Calu3 (cell line): ENCODE results near the gene OR2AG1. TPM values are rescaled to one million over a fixed set of nuclear protein-coding genes. Genes with fewer than 3 reads are reported as not detected.

ENCODE experiments used
- BruUV-seq: library from RNA; stranded (reverse); fragments of 400-500 nt; replicated peaks from 2 replicates; lab custom pipeline; 2021; lab: Mats Ljungman, UMichigan
- CTCF ChIA-PET: fragments of 300-600 bp; sonication (Branson Sonifier 250); formaldehyde crosslinking; loops from one replicate; lab custom pipeline; 2022; ENCODE audit warnings: antibody characterized with exemption; lab: Charles Lee
- DNase-seq: peaks from one replicate; pipeline ENCODE4 v3.0.0; 2022
- H3K27ac Mint-ChIP-seq: one replicate; pipeline ENCODE4 v1.8.0; 2022; ENCODE audit warnings: mixed read lengths; ENCODE audit not compliant: unreplicated experiment
- H3K27me3 Mint-ChIP-seq: one replicate; pipeline ENCODE4 v1.8.0; 2022; ENCODE audit warnings: mixed read lengths; ENCODE audit not compliant: unreplicated experiment
- H3K36me3 Mint-ChIP-seq: one replicate; pipeline ENCODE4 v1.8.0; 2022; ENCODE audit warnings: mild to moderate bottlenecking, moderate library complexity, mixed read lengths; ENCODE audit not compliant: insufficient read depth, unreplicated experiment
- H3K4me1 Mint-ChIP-seq: one replicate; pipeline ENCODE4 v1.8.0; 2022; ENCODE audit warnings: mild to moderate bottlenecking, low read depth, mixed read lengths; ENCODE audit not compliant: unreplicated experiment
- H3K4me3 Mint-ChIP-seq: one replicate; pipeline ENCODE4 v1.8.0; 2022; ENCODE audit warnings: mild to moderate bottlenecking, low read depth, moderate library complexity, mixed read lengths; ENCODE audit not compliant: unreplicated experiment
- H3K9me3 Mint-ChIP-seq: one replicate; pipeline ENCODE4 v1.8.0; 2022; ENCODE audit warnings: low read depth, mixed read lengths; ENCODE audit not compliant: unreplicated experiment
- CTCF ChIP-seq: fragments of 200-600 bp; IDR thresholded peaks from one replicate; pipeline ENCODE4 v1.8.0; 2022; ENCODE audit warnings: antibody characterized with exemption; ENCODE audit not compliant: unreplicated experiment
- intact Hi-C: fragments of 100-400 bp; cut with micrococcal nuclease; formaldehyde crosslinking; loops from one replicate; pipeline ENCODE4 v1.10.0; 2022; ENCODE audit not compliant: unreplicated experiment
- total RNA-seq: library from RNA; stranded (reverse); gene quantifications from 2 replicates; pipeline ENCODE4 v1.2.3, GENCODE V29; 2022

Gene OR2AG1
- total RNA-seq, 1 experiment from 2014 or later, result not detected

- no peak for TF ChIP-seq CTCF
- H3K9me3 Mint-ChIP-seq, result no peaks in the 10 kb centered on the region
- intact Hi-C loops, result no loop called here
- no peak overlapping the region for H3K27ac Mint-ChIP-seq
- no peak for DNase-seq
- H3K4me3 Mint-ChIP-seq, result no peak overlapping the region
- no peaks in the 10 kb centered on the region for H3K4me1 Mint-ChIP-seq
- no peaks in the 10 kb centered on the region for H3K36me3 Mint-ChIP-seq
- no TSS peak for BruUV-seq
- peaks cover 59% of the 10 kb centered on the region for H3K27me3 Mint-ChIP-seq
- CTCF ChIA-PET, result no interaction called here
Measured at GRCh38 chr11:6745018-6745417, 37.8 kb upstream of the OR2AG1 start.

GRCh38 chr11:6745465-6746015, 37.3 kb upstream of the OR2AG1 start:
- H3K4me3 Mint-ChIP-seq, result no peak overlapping the region
- H3K27ac Mint-ChIP-seq, result no peak overlapping the region
- CTCF ChIA-PET, result no interaction called here
- H3K27me3 Mint-ChIP-seq, result peaks cover 59% of the 10 kb centered on the region
- no TSS peak for BruUV-seq
- H3K36me3 Mint-ChIP-seq, result no peaks in the 10 kb centered on the region
- no peak for TF ChIP-seq CTCF
- intact Hi-C loops, result no loop called here
- H3K4me1 Mint-ChIP-seq, result no peaks in the 10 kb centered on the region
- no peaks in the 10 kb centered on the region for H3K9me3 Mint-ChIP-seq
- no peak for DNase-seq

GRCh38 chr11:6746086-6746618, 36.7 kb upstream of the OR2AG1 start:
- CTCF ChIA-PET, result no interaction called here
- no TSS peak for BruUV-seq

GRCh38 chr11:6746626-6747025, 36.2 kb upstream of the OR2AG1 start:
- H3K36me3 Mint-ChIP-seq, result no peaks in the 10 kb centered on the region
- intact Hi-C loops, result no loop called here

More at GRCh38 chr11:6746086-6746618, 36.7 kb upstream of the OR2AG1 start:
- DNase-seq, result no peak
- Mint-ChIP-seq H3K27me3 (peaks cover 59% of the 10 kb centered on the region), H3K36me3 (no peaks in the 10 kb centered on the region), H3K9me3 (no peaks in the 10 kb centered on the region), H3K4me3 (no peak overlapping the region), H3K4me1 (no peaks in the 10 kb centered on the region), H3K27ac (no peak overlapping the region)
- intact Hi-C loops, result no loop called here
- no peak for TF ChIP-seq CTCF

More at GRCh38 chr11:6746626-6747025, 36.2 kb upstream of the OR2AG1 start:
- no peaks in the 10 kb centered on the region for H3K9me3 Mint-ChIP-seq
- H3K27ac Mint-ChIP-seq, result no peak overlapping the region
- TF ChIP-seq CTCF, result no peak
- no TSS peak for BruUV-seq
- CTCF ChIA-PET, result no interaction called here
- peaks cover 60% of the 10 kb centered on the region for H3K27me3 Mint-ChIP-seq
- no peaks in the 10 kb centered on the region for H3K4me1 Mint-ChIP-seq
- no peak for DNase-seq
- no peak overlapping the region for H3K4me3 Mint-ChIP-seq
